Measurements from ENCODE around the gene KCNJ16.

Gene KCNJ16

GRCh38 chr17:70128727-70129238 lies 53.8 kb downstream of the KCNJ16 start:
- no peak for DNase-seq (ENCODE audit: low read depth in 2 of 2)

GRCh38 chr17:70130289-70130688 lies 55.3 kb downstream of the KCNJ16 start:
- no peak for DNase-seq (ENCODE audit: low read depth in 2 of 2)

- no peak for DNase-seq (ENCODE audit: low read depth in 2 of 2)
Observed at GRCh38 chr17:70132505-70132904, 57.5 kb downstream of the KCNJ16 start.

- no peak for DNase-seq (ENCODE audit: low read depth in 2 of 2)
Observed at GRCh38 chr17:70134042-70134441, 59.0 kb downstream of the KCNJ16 start.

GRCh38 chr17:70134777-70135176 lies 59.8 kb downstream of the KCNJ16 start:
- DNase-seq (ENCODE audit: low read depth in 2 of 2), result no peak

- no peak for DNase-seq (ENCODE audit: low read depth in 2 of 2)
Observed at GRCh38 chr17:70136131-70136530, 61.1 kb downstream of the KCNJ16 start.

- DNase-seq (ENCODE audit: low read depth in 2 of 2), result peak in 1 of 2 experiments; percentile 4
Observed at GRCh38 chr17:70137451-70138230, 62.6 kb downstream of the KCNJ16 start.

- no peak for DNase-seq (ENCODE audit: low read depth in 2 of 2)
Observed at GRCh38 chr17:70138291-70138865, 63.4 kb downstream of the KCNJ16 start.

- no peak for DNase-seq (ENCODE audit: low read depth in 2 of 2)
Observed at GRCh38 chr17:70139449-70139993, 64.5 kb downstream of the KCNJ16 start.

- DNase-seq (ENCODE audit: low read depth in 2 of 2), result no peak
Observed at GRCh38 chr17:70144260-70144846, 69.3 kb downstream of the KCNJ16 start.

- DNase-seq (ENCODE audit: low read depth in 2 of 2), result no peak
Observed at GRCh38 chr17:70153210-70153609, 78.2 kb downstream of the KCNJ16 start.

GRCh38 chr17:70157151-70157550 lies 82.1 kb downstream of the KCNJ16 start:
- DNase-seq (ENCODE audit: low read depth in 2 of 2), result no peak

- DNase-seq (ENCODE audit: low read depth in 2 of 2), result no peak
Observed at GRCh38 chr17:70158180-70158579, 83.2 kb downstream of the KCNJ16 start.

GRCh38 chr17:70158591-70158990 lies 83.6 kb downstream of the KCNJ16 start:
- DNase-seq (ENCODE audit: low read depth in 2 of 2), result no peak

- DNase-seq (ENCODE audit: low read depth in 2 of 2), result no peak
Observed at GRCh38 chr17:70159980-70160379, 85.0 kb downstream of the KCNJ16 start.

- DNase-seq (ENCODE audit: low read depth in 2 of 2), result no peak
Observed at GRCh38 chr17:70161519-70161918, 86.5 kb downstream of the KCNJ16 start.

GRCh38 chr17:70165383-70165782 lies 90.4 kb downstream of the KCNJ16 start:
- no peak for DNase-seq (ENCODE audit: low read depth in 2 of 2)

GRCh38 chr17:70166615-70167014 lies 91.6 kb downstream of the KCNJ16 start:
- no peak for DNase-seq (ENCODE audit: low read depth in 2 of 2)

GRCh38 chr17:70168044-70168976 lies 93.3 kb downstream of the KCNJ16 start:
- DNase-seq (ENCODE audit: low read depth in 2 of 2), result peak in 1 of 2 experiments; percentile 9

- peak in 1 of 2 experiments; percentile 49 for DNase-seq (ENCODE audit: low read depth in 2 of 2)
Observed at GRCh38 chr17:70168977-70169708, 94.1 kb downstream of the KCNJ16 start, which contains the start of gene KCNJ2. Gene KCNJ2, plus strand, starts transcription at chr17:70169532. Its CDS starts 5,508 bp downstream, at chr17:70175040.
